Retina (tissue), 1 donor: ENCODE measurements around the gene TMEM176A.
"Not testable (repeated sequence)": the region's sequence is repeated elsewhere in the genome, so short reads cannot be mapped to it uniquely, and the experiment has no call there.

Source experiments
- DNase-seq: peaks from one replicate; pipeline ENCODE4 v3.0.0-alpha.2; 2016

The TMEM176A gene

GRCh38 chr7:150800581-150801241 lies at the start of gene TMEM176A:
TMEM176A (plus strand) TSS chr7:150800769; CDS start chr7:150801551, 782 bp downstream.
- peak; percentile 53 for DNase-seq

GRCh38 chr7:150751702-150752101 lies 48.9 kb upstream of the TMEM176A start:
- DNase-seq, result no peak

DNA sequence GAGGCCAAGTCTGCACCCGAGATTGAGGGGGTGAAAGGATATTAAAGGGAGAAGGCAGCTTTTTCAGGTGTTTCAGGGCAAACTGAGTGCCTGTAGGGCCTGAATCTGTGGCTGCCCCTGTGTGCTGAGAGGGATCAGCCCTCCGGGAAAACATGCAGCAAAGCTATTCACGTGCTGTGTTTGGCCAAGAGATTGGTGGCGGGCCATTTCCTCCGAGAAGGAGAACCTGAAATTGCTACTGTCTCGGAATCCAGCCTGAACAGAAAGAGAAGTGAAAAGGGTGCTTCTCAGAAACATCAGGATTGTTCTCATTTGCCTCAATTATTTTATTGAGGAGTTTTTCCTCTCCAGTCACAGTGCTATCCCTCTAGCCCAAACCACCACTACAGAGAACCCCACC lies 47.3 kb upstream of the TMEM176A start:
- no peak for DNase-seq

DNA sequence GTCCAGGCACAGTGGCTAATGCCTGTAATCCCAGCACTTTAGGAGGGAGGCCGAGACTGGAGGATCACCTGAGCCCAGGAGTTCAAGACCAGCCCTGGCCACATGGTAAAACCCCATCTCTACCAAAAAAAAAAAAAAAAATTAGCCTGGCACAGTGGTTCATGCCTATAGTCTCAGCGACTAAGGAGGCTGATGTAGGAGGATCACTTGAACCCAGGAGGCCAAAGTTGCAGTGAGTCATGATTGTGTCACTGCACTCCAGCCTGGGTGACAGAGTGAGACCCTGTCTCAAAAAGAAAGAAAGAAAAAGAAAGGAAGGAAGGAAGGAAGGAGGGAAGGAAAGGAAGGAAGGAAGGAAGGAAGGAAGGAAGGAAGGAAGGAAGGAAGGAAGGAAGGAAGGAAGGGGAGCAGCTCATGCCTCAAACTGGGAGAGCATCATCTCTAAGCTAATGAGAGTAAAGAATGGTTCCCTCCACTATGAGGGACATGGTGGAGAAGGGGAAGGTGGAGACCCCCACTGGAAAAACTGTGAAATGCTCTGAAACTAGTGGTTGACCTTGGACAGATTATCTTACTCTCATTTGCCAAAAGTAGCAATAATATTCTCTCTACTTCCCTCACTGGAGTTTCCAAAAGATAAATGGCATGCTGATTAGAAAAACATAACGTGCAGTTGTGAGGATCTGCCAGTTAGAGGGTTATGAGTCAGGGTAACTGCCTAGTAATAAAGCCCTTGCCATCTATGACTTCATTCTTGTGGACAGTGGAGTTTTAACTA lies 46.6 kb upstream of the TMEM176A start:
- no peak for DNase-seq

GRCh38 chr7:150754951-150755350 lies 45.6 kb upstream of the TMEM176A start:
- DNase-seq, result no peak

DNA sequence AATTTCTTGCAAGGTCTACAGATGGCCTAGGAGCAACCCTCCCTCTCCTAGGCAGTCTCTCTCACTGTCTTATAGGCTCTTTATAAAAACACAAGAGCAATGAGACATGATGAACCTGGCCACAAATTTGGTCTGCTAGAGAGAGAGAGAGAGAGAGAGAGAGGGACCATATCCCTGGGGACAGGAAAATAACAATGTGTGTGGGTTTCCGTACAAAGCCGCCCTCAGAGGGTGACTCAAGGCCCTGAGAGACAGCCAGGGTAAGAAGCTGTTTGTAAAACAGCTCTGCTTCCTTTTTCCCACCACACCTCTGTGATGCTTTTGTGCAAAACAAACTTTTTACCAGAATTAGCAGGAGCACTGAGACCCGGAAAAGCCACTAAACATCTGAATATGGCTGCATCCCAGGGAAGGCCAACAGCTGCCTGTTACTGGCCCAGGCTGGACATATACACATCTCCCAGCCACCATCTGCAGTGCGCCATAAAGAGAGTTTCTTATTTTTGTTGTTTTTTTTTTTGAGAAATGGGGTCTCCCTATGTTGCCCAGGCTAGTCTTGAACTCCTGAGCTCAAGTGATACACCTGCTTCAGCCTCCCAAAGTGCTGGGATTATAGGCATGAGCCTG lies 45.0 kb upstream of the TMEM176A start:
- no peak for DNase-seq

- DNase-seq, result no peak
Observed at GRCh38 chr7:150756166-150756565, 44.4 kb upstream of the TMEM176A start.

DNA sequence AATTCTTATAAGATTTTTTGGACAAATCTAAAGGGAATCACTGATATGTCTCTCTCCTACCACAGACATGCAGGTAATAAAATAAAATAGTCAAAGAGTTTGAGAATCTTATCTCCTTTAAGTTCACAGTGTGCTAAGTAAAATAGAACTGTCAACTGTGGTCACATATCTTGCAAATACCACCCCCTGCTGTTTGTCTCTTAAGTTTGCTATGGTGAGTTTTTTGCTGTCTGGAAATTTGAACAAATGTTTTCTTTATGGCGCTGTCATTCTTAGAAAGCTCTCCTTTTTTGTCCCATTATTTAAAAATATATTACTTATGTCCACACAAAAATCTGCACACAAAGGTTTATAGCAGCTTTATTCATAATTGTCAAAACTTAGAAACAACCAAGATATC lies 43.7 kb upstream of the TMEM176A start:
- no peak for DNase-seq

DNA sequence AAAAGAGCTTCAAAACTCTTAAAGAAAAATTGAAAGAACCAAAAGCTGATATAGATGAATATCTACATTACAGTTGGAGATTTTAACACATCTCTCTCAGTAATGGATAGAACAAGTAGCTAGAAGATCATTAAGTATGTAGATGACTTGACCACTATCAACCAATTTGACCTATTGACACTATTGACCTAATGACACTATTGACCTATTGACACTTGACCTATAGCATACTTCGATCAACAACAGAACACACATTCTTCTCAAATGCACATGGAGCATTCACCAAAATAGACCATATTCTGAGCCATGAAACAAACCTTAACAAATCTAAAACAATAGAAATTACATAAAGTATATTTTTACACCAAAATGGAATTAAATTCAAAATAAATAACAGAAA lies 41.1 kb upstream of the TMEM176A start:
- DNase-seq, result no peak

DNA sequence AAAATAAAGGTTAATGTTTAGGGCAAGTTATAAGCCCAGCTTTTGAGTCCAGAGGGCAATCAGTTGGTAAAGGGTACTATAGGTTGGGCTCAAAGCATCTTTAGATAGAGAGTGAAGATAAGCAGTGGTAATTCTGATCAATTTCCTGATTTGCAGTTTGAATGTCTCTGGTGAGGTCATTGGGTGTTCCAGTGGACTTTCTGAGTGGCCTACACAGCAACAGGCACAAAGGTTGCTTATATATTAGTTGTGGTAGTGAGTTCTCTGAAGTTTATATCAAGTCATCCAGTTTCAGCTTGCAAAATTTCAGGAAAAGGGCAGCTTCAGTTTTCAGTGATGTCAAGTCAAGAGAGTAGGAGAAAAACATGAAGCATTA lies 34.2 kb upstream of the TMEM176A start:
- no peak for DNase-seq

GRCh38 chr7:150769768-150770167 lies 30.8 kb upstream of the TMEM176A start:
- no peak for DNase-seq

DNA sequence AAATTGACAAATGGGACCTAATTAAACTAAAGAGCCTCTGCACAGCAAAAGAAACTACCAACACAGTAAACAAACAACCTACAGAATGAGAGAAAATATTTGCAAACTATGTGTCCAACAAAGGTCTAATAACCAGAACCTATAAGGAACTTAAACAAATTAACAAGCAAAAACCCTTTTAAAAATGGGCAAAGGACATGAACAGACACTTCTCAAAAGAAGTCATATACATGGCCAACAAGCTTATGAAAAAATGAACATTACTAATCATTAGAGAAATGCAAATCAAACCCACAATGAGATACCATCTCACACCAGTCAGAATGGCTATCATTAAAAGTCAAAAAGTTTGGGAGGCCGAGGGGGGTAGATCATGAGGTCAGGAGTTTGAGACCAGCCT lies 26.4 kb upstream of the TMEM176A start:
- not testable (repeated sequence) for DNase-seq

GRCh38 chr7:150778014-150778737 lies 22.4 kb upstream of the TMEM176A start:
- DNase-seq, result no peak

DNA sequence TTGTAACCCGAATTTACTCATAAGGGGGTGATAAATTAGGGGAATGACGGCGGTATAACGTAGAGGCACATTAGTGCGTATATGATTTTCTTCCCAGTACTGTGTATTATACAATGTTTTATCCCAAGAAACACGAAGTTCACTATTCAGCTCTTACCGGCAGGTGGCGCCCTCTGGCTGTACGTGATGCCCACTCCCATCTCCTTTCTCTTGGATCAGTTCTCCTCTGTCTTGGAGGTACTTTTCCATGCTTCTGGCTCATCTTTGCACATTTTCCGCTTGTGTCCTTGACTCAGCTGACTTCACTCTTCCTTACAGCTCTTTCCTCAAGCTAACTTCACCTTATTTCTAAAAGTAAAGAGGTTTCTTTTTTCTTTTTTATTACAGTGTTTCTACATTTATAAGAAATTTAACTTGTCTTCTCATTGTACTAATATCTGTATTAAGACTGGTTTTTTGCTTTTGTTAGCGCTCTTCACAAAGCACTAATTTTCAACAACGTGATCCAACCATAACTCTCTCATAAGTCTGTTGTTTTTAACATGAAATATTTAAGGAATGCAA lies 21.7 kb upstream of the TMEM176A start:
- DNase-seq, result peak; percentile 74

GRCh38 chr7:150780292-150780691 lies 20.3 kb upstream of the TMEM176A start:
- DNase-seq, result no peak

DNA sequence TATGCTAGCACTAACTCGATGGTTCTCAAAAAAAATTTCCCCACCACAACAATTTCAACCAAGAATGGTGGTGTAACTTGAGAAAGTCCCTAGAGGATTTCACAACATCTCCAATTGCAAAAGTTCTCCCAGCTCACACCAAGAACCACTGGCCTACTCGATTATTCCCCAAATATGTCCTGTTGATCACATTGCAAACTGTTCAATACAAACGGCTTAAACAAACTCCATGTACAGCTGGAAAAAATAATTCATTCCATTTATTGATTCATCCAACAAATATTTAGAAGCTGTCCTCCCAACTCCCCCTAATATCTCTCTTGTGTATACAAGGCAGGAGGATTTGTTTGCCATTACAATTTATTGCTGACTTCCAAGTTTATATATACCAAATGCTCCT lies 19.5 kb upstream of the TMEM176A start:
- no peak for DNase-seq

GRCh38 chr7:150781961-150782360 lies 18.6 kb upstream of the TMEM176A start:
- no peak for DNase-seq

DNA sequence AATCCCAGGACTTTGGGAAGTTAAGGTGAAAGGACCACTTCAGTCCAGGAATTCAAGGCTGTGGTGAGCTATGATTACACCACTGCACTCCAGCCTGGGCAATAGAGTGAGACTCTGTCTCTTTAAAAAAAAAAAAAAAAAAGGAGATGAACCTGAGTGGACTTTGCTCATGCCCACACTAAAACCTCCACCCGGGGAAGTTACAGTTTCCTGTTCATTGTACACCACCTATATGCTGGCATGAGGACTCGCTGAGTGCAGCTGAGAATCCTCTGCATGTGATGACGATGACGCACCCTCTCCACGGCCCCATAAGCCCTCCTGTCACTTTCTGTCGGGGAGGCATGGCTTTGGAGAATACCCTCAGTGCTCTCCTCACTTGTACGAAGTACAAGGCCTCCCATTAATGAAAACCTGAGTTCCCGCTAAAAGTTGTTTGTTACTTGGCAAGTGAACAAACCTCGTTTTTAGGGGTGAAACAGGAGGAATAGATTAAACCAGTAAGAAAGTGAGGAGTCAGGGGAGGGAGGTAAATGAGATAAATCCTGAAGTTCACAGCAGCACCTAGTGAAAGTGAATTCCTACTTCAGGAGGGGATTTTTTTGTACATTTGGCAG lies 16.3 kb upstream of the TMEM176A start:
- no peak for DNase-seq

DNA sequence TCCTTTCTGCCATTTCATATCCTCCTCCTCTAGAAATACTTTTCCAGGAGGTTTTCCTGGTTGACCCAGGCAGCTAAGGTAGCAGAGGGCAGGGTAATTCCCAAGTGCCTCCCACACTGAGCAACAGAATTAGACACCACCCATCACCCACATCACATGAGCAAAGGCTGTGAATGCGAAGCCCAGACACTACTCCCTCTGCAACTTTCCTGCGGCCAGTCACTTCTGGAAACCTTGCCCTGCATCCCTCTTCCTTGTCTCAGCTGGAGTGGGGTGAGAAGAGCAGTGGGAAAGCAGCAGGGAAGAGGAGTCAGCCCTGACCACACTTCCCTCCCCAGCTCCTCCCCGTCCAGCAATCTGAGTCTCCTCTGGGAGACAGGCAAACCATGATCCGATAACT lies 15.6 kb upstream of the TMEM176A start:
- no peak for DNase-seq

- no peak for DNase-seq
Observed at GRCh38 chr7:150787321-150788281, 13.0 kb upstream of the TMEM176A start.
